ENCODE results near the gene RIMS1. TPM values are rescaled to one million over a fixed set of nuclear protein-coding genes. Genes with fewer than 3 reads are reported as not detected.

Gene RIMS1
- 0.04 TPM in 1 of 2 replicates, not detected in the other for total RNA-seq (2014; rRNA removed; shearing (Covaris generic); ENCODE audit: low replicate concordance)

- no peaks in the 10 kb centered on the region for H3K36me3 ChIP-seq (ENCODE audit: insufficient read depth, low read length)
- H3K9ac ChIP-seq (ENCODE audit: low read length): no peak within 1 kb of the TSS
- H3K27me3 ChIP-seq (ENCODE audit: low read length): no peaks in the 10 kb centered on the region
- H3K79me2 ChIP-seq (ENCODE audit: low read length): no peaks in the 10 kb centered on the region
- H3K9me3 ChIP-seq (ENCODE audit: low read length): no peaks in the 10 kb centered on the region
- H2AFZ ChIP-seq (ENCODE audit: low read length): no peak within 1 kb of the TSS
- peak within 1 kb of the TSS; percentile 45; the same call in 1 of the 2 replicates for H3K4me3 ChIP-seq (ENCODE audit: low read length)
- DNase-seq: peak; percentile 65
- H3K27ac ChIP-seq (ENCODE audit: low read length): no peak within 1 kb of the TSS
- H4K20me1 ChIP-seq (ENCODE audit: insufficient read depth, low read depth, low read length): no peaks in the 10 kb centered on the region
- no peaks in the 10 kb centered on the region for H3K4me1 ChIP-seq (ENCODE audit: low read length)
- H3K9me2 ChIP-seq (replicated peaks; ENCODE audit: insufficient read depth, low read length): no peaks in the 10 kb centered on the region
- peak within 1 kb of the TSS; percentile 45 for H3K4me2 ChIP-seq (ENCODE audit: low read depth, low read length, poor library complexity, severe bottlenecking)
Measured at GRCh38 chr6:71886184-71887005, at the start of gene RIMS1. TSS of gene RIMS1 (plus strand) at chr6:71886550. CDS start at chr6:71887024, 474 bp downstream.

- no peak overlapping the region for H3K4me3 ChIP-seq (ENCODE audit: low read length)
- no peaks in the 10 kb centered on the region for H4K20me1 ChIP-seq (ENCODE audit: insufficient read depth, low read depth, low read length)
- H3K9me2 ChIP-seq (replicated peaks; ENCODE audit: insufficient read depth, low read length): no peaks in the 10 kb centered on the region
- no peak for DNase-seq
- H3K27me3 ChIP-seq (ENCODE audit: low read length): no peaks in the 10 kb centered on the region
- no peaks in the 10 kb centered on the region for H3K36me3 ChIP-seq (ENCODE audit: insufficient read depth, low read length)
- no peaks in the 10 kb centered on the region for H3K79me2 ChIP-seq (ENCODE audit: low read length)
- H3K4me1 ChIP-seq (ENCODE audit: low read length): no peaks in the 10 kb centered on the region
- H3K9ac ChIP-seq (ENCODE audit: low read length): no peak overlapping the region
- H2AFZ ChIP-seq (ENCODE audit: low read length): no peak overlapping the region
- H3K4me2 ChIP-seq (ENCODE audit: low read depth, low read length, poor library complexity, severe bottlenecking): no peak overlapping the region
- H3K27ac ChIP-seq (ENCODE audit: low read length): no peak overlapping the region
- H3K9me3 ChIP-seq (ENCODE audit: low read length): no peaks in the 10 kb centered on the region
Measured at GRCh38 chr6:71851214-71851613, 35.1 kb upstream of the RIMS1 start.

GRCh38 chr6:71852948-71853347 is 33.4 kb upstream of the RIMS1 start:
- H3K79me2 ChIP-seq (ENCODE audit: low read length): no peaks in the 10 kb centered on the region

GRCh38 chr6:71855406-71855805 is 30.9 kb upstream of the RIMS1 start:
- Histone ChIP-seq H2AFZ (ENCODE audit: low read length) (no peak overlapping the region), H3K36me3 (ENCODE audit: insufficient read depth, low read length) (no peaks in the 10 kb centered on the region), H3K9ac (ENCODE audit: low read length) (no peak overlapping the region), H3K4me1 (ENCODE audit: low read length) (no peaks in the 10 kb centered on the region), H4K20me1 (ENCODE audit: insufficient read depth, low read depth, low read length) (no peaks in the 10 kb centered on the region), H3K4me2 (ENCODE audit: low read depth, low read length, poor library complexity, severe bottlenecking) (no peak overlapping the region), H3K27ac (ENCODE audit: low read length) (no peak overlapping the region), H3K79me2 (ENCODE audit: low read length) (no peaks in the 10 kb centered on the region), H3K9me3 (ENCODE audit: low read length) (no peaks in the 10 kb centered on the region), H3K27me3 (ENCODE audit: low read length) (no peaks in the 10 kb centered on the region), H3K4me3 (ENCODE audit: low read length) (no peak overlapping the region), H3K9me2 (replicated peaks; ENCODE audit: insufficient read depth, low read length) (no peaks in the 10 kb centered on the region)
- DNase-seq: peak; percentile 52

More at GRCh38 chr6:71852948-71853347, 33.4 kb upstream of the RIMS1 start:
- H3K36me3 ChIP-seq (ENCODE audit: insufficient read depth, low read length): no peaks in the 10 kb centered on the region
- no peaks in the 10 kb centered on the region for H3K27me3 ChIP-seq (ENCODE audit: low read length)
- H3K4me1 ChIP-seq (ENCODE audit: low read length): no peaks in the 10 kb centered on the region
- H3K4me2 ChIP-seq (ENCODE audit: low read depth, low read length, poor library complexity, severe bottlenecking): no peak overlapping the region
- H4K20me1 ChIP-seq (ENCODE audit: insufficient read depth, low read depth, low read length): no peaks in the 10 kb centered on the region
- no peaks in the 10 kb centered on the region for H3K9me3 ChIP-seq (ENCODE audit: low read length)
- no peak overlapping the region for H3K27ac ChIP-seq (ENCODE audit: low read length)
- no peak for DNase-seq
- H3K9me2 ChIP-seq (replicated peaks; ENCODE audit: insufficient read depth, low read length): no peaks in the 10 kb centered on the region
- no peak overlapping the region for H2AFZ ChIP-seq (ENCODE audit: low read length)
- no peak overlapping the region for H3K9ac ChIP-seq (ENCODE audit: low read length)
- no peak overlapping the region for H3K4me3 ChIP-seq (ENCODE audit: low read length)

GRCh38 chr6:71879016-71879415 is 7.3 kb upstream of the RIMS1 start:
- H2AFZ ChIP-seq (ENCODE audit: low read length): no peak overlapping the region
- no peak overlapping the region for H3K9ac ChIP-seq (ENCODE audit: low read length)
- H3K27me3 ChIP-seq (ENCODE audit: low read length): no peaks in the 10 kb centered on the region
- no peak overlapping the region for H3K4me3 ChIP-seq (ENCODE audit: low read length)
- no peaks in the 10 kb centered on the region for H3K4me1 ChIP-seq (ENCODE audit: low read length)
- no peak overlapping the region for H3K27ac ChIP-seq (ENCODE audit: low read length)
- H3K9me3 ChIP-seq (ENCODE audit: low read length): no peaks in the 10 kb centered on the region
- no peaks in the 10 kb centered on the region for H3K79me2 ChIP-seq (ENCODE audit: low read length)
- H3K36me3 ChIP-seq (ENCODE audit: insufficient read depth, low read length): no peaks in the 10 kb centered on the region
- DNase-seq: no peak
- no peak overlapping the region for H3K4me2 ChIP-seq (ENCODE audit: low read depth, low read length, poor library complexity, severe bottlenecking)
- H4K20me1 ChIP-seq (ENCODE audit: insufficient read depth, low read depth, low read length): no peaks in the 10 kb centered on the region
- no peaks in the 10 kb centered on the region for H3K9me2 ChIP-seq (replicated peaks; ENCODE audit: insufficient read depth, low read length)

GRCh38 chr6:71887006-71887743 is 825 bp downstream of the RIMS1 start:
- peak overlapping the region; percentile 45; the same call in 1 of the 2 replicates for H3K4me3 ChIP-seq (ENCODE audit: low read length)
- no peaks in the 10 kb centered on the region for H3K27me3 ChIP-seq (ENCODE audit: low read length)
- no peaks in the 10 kb centered on the region for H3K36me3 ChIP-seq (ENCODE audit: insufficient read depth, low read length)
- H3K4me2 ChIP-seq (ENCODE audit: low read depth, low read length, poor library complexity, severe bottlenecking): peak overlapping the region; percentile 45
- no peak overlapping the region for H3K9ac ChIP-seq (ENCODE audit: low read length)
- no peaks in the 10 kb centered on the region for H3K9me2 ChIP-seq (replicated peaks; ENCODE audit: insufficient read depth, low read length)
- H3K79me2 ChIP-seq (ENCODE audit: low read length): no peaks in the 10 kb centered on the region
- no peaks in the 10 kb centered on the region for H3K9me3 ChIP-seq (ENCODE audit: low read length)
- no peak overlapping the region for H3K27ac ChIP-seq (ENCODE audit: low read length)
- no peaks in the 10 kb centered on the region for H4K20me1 ChIP-seq (ENCODE audit: insufficient read depth, low read depth, low read length)
- DNase-seq: no peak
- no peaks in the 10 kb centered on the region for H3K4me1 ChIP-seq (ENCODE audit: low read length)
- no peak overlapping the region for H2AFZ ChIP-seq (ENCODE audit: low read length)

GRCh38 chr6:71887744-71888230 is 1.4 kb downstream of the RIMS1 start:
- no peak overlapping the region for H3K27ac ChIP-seq (ENCODE audit: low read length)
- no peaks in the 10 kb centered on the region for H3K36me3 ChIP-seq (ENCODE audit: insufficient read depth, low read length)
- H2AFZ ChIP-seq (ENCODE audit: low read length): no peak overlapping the region
- no peak overlapping the region for H3K4me2 ChIP-seq (ENCODE audit: low read depth, low read length, poor library complexity, severe bottlenecking)
- H3K27me3 ChIP-seq (ENCODE audit: low read length): no peaks in the 10 kb centered on the region
- no peak overlapping the region for H3K9ac ChIP-seq (ENCODE audit: low read length)
- H3K9me2 ChIP-seq (replicated peaks; ENCODE audit: insufficient read depth, low read length): no peaks in the 10 kb centered on the region
- no peak overlapping the region for H3K4me3 ChIP-seq (ENCODE audit: low read length)
- H4K20me1 ChIP-seq (ENCODE audit: insufficient read depth, low read depth, low read length): no peaks in the 10 kb centered on the region
- no peaks in the 10 kb centered on the region for H3K79me2 ChIP-seq (ENCODE audit: low read length)
- H3K4me1 ChIP-seq (ENCODE audit: low read length): no peaks in the 10 kb centered on the region
- DNase-seq: no peak
- H3K9me3 ChIP-seq (ENCODE audit: low read length): no peaks in the 10 kb centered on the region

- Histone ChIP-seq H3K79me2 (ENCODE audit: low read length) (no peaks in the 10 kb centered on the region), H2AFZ (ENCODE audit: low read length) (no peak overlapping the region), H3K27me3 (ENCODE audit: low read length) (no peaks in the 10 kb centered on the region), H3K4me3 (ENCODE audit: low read length) (no peak overlapping the region), H3K9ac (ENCODE audit: low read length) (no peak overlapping the region), H3K4me1 (ENCODE audit: low read length) (no peaks in the 10 kb centered on the region), H3K9me2 (replicated peaks; ENCODE audit: insufficient read depth, low read length) (no peaks in the 10 kb centered on the region), H3K4me2 (ENCODE audit: low read depth, low read length, poor library complexity, severe bottlenecking) (no peak overlapping the region), H3K9me3 (ENCODE audit: low read length) (no peaks in the 10 kb centered on the region), H4K20me1 (ENCODE audit: insufficient read depth, low read depth, low read length) (no peaks in the 10 kb centered on the region), H3K27ac (ENCODE audit: low read length) (no peak overlapping the region), H3K36me3 (ENCODE audit: insufficient read depth, low read length) (no peaks in the 10 kb centered on the region)
- no peak for DNase-seq
Measured at GRCh38 chr6:71888756-71889340, 2.5 kb downstream of the RIMS1 start.
